Heart right ventricle (tissue), 16 donors: Measurements from ENCODE around the gene CATSPERB. TPM values are rescaled to one million over a fixed set of nuclear protein-coding genes. Genes with fewer than 3 reads are reported as not detected.

Source experiments
- ATAC-seq, 8 donors: fragments of 200-7000 bp; cut with Tn5 transposase; one replicate each; pipeline ENCODE4 v1.9.1; 2020; ENCODE audit warnings: mild to moderate bottlenecking in 8 of 8, moderate library complexity in 8 of 8, moderate number of reproducible peaks in 1 of 8
- DNase-seq, 2 donors: peaks; one replicate each; pipeline ENCODE4 v3.0.0-alpha.2; 2020
- H3K27ac ChIP-seq, 10 donors: fragments of 200-600 bp; sonication (generic) in 2 of 10; one replicate each; pipeline versions ENCODE4 v1.5.0 to v1.8.0; 2020 to 2022; ENCODE audit warnings: mild to moderate bottlenecking in 3 of 10
- H3K27me3 ChIP-seq, 7 donors: fragments of 200-600 bp; one replicate each; pipeline ENCODE4 v1.8.0; 2021 to 2022; ENCODE audit warnings: mild to moderate bottlenecking in 2 of 7
- H3K36me3 ChIP-seq, 9 donors: fragments of 200-600 bp; sonication (generic) in 1 of 9; one replicate each; pipeline versions ENCODE4 v1.5.0 to v1.8.0; 2020 to 2022; ENCODE audit warnings: mild to moderate bottlenecking in 2 of 9
- H3K4me1 ChIP-seq, 9 donors: fragments of 200-600 bp; sonication (generic) in 1 of 9; one replicate each; pipeline versions ENCODE4 v1.5.0 to v1.8.0; 2020 to 2022; ENCODE audit warnings: mild to moderate bottlenecking in 4 of 9
- H3K4me3 ChIP-seq, 10 donors: fragments of 200-600 bp; sonication (generic) in 2 of 10; one replicate each; pipeline versions ENCODE4 v1.5.0 to v1.8.0; 2020 to 2022; ENCODE audit warnings: mild to moderate bottlenecking in 7 of 10, moderate library complexity in 2 of 10
- H3K9me3 ChIP-seq, 11 donors: fragments of 200-600 bp in 10 of 11; sonication (generic) in 2 of 11; one replicate each; pipeline versions ENCODE4 v1.5.0 to v1.8.0; 2013 to 2022; ENCODE audit warnings: mild to moderate bottlenecking in 2 of 11, control low read depth in 1 of 11, moderate library complexity in 1 of 11
- CTCF ChIP-seq, 9 donors: fragments of 200-600 bp; sonication (generic) in 2 of 9; IDR thresholded peaks; one replicate each; pipeline versions ENCODE4 v1.5.0 to v1.8.0; 2021 to 2022; ENCODE audit warnings: antibody characterized with exemption in 9 of 9, mild to moderate bottlenecking in 5 of 9, moderate library complexity in 1 of 9
- WGBS, 2 donors: extraction: QIAGEN DNeasy Blood & Tissue Kit; methylation state at CpG; one replicate each; pipeline ENCODE4 v1.1.7; 2013; ENCODE audit warnings: inconsistent platforms in 1 of 2; 5-methylcytosine and 5-hydroxymethylcytosine counted together
- intact Hi-C, 10 donors: fragments of 100-400 bp; cut with DNase I; formaldehyde crosslinking; loops; one replicate each; pipeline versions ENCODE4 v1.11.1 to v1.14.2; 2022
- polyA plus RNA-seq, 2 donors: library from polyadenylated mRNA; stranded (reverse); fragments of 200-250 nt; gene quantifications; one replicate each; pipeline ENCODE4 v1.2.3, GENCODE V29; 2013
- total RNA-seq, 10 donors: library from RNA; stranded (reverse); fragmentation: NEBNext Ultra II Directional in 3 of 10; extraction: Animal tissue kit (Norgen Biotek cat#: 25700) in 3 of 10; gene quantifications; one replicate each; pipeline versions ENCODE4 v1.2.1 to v1.2.4, GENCODE V29; 2021 to 2023
- donor health status: Arrhythmogenic right ventricular cardiomyopathy.
- donor health status: ischemic (EF 13 %, LVEDD 7.1; RV severe dilation, severe dysfunction).
- donor health status: healthy with polysubstance abuse.
- donor health status: DM: no; HTN: yes; CAD: no.
- donor health status: DM: no; HTN: no; CAD: no.
- donor health status: ischemic (EF 25% LVEDD 6.9; RV normal size, moderate dysfunction).
- donor health status: ischemic (EF 25% LVEDD 5.7; RV mildly dilated, moderate dysfunction).
- donor health status: healthy.
- donor health status: DM: yes; HTN: yes; CAD: no.
- donor health status: Ischemic cardiomyopathy.
- donor health status: ischemic (EF 35%, LVEDD 5.7; RV mildly dilated, moderate dysfunction).
- donor health status: nonischemic (EF 11% LVEDD 7.7; RV severe dilation, severe dysfunction).
- donor health status: DM: yes; HTN: yes; CAD: no.
- donor health status: PGD.
- donor health status: ischemic (EF 29% LVEDD 5.4; RV normal size, mild dysfunction).
- donor health status: nonischemic (EF 23%, LVEDD 6.1; RV moderate dilation, normal function).

CATSPERB gene
- total and polyA plus RNA-seq, 12 donors = 0.10 to 1.5 (median 0.57) TPM; not detected in 1

DNA sequence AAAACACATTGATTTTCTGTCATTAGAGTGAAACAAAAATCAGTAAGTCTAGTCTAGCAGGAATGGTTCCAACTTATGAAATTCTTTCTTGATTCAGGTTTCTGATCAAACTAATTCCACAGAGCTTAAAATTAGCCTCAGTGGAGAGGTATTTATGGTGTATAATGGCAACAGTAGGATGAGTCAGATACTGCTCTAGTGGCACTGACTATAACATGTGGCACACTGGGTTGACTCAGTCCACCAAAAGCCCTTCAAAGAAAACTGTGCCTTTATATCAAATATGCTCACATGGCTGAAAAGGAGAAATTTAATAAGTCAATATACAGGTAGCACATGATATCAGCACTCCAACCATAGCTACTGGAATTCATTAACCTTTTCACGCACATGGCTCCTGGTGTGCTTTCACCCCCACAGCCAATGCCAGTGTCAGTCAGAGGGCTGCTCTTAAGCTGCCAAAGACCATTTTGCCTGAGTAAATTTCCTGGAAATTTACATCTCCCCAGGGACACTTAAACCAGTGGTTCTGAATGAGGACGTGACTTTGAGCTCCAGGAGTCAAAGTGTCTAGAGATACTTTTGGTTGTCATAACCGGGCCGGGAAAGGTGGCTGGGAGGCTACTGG, 21.7 kb upstream of the CATSPERB start:
- H3K4me3 ChIP-seq = no peak overlapping the region
- DNase-seq = no peak
- H3K9me3 ChIP-seq = no peaks in the 10 kb centered on the region
- TF ChIP-seq CTCF (IDR thresholded peaks at IDR 0.05) = no peak
- no peaks in the 10 kb centered on the region for H3K27me3 ChIP-seq
- intact Hi-C loops = no loop called here
- peaks cover 0 to 28% (median 10%) of the 10 kb centered on the region in 9 donors for H3K4me1 ChIP-seq
- H3K36me3 ChIP-seq = no peaks in the 10 kb centered on the region
- peak overlapping the region in 9 of 10 donors; percentile 8 to 75 (median 65) for H3K27ac ChIP-seq
- ATAC-seq = peak in 3 of 8 donors; percentile 31 to 43 (median 40)
- WGBS, 2 donors = 45 to 46% methylated on average over 4 of the region's 4 CpGs

GRCh38 chr14:91752961-91753360, 21.1 kb upstream of the CATSPERB start:
- Histone ChIP-seq H3K4me1 (peaks cover 0 to 28% (median 10%) of the 10 kb centered on the region in 9 donors), H3K36me3 (no peaks in the 10 kb centered on the region), H3K9me3 (no peaks in the 10 kb centered on the region), H3K4me3 (no peak overlapping the region), H3K27ac (peak overlapping the region in 7 of 10 donors; percentile 41 to 75 (median 65)), H3K27me3 (no peaks in the 10 kb centered on the region)
- ATAC-seq = peak in 1 of 8 donors; percentile 36
- intact Hi-C loops = no loop called here
- 30 to 39% methylated on average over 1 of the region's 1 CpG for WGBS, 2 donors
- TF ChIP-seq CTCF (IDR thresholded peaks at IDR 0.05) = no peak
- no peak for DNase-seq

GRCh38 chr14:91751719-91752118, 19.8 kb upstream of the CATSPERB start:
- H3K9me3 ChIP-seq = no peaks in the 10 kb centered on the region
- H3K27ac ChIP-seq = no peak overlapping the region
- intact Hi-C loops = no loop called here
- H3K36me3 ChIP-seq = no peaks in the 10 kb centered on the region
- DNase-seq (no peak), ATAC-seq (no peak)
- H3K27me3 ChIP-seq = no peaks in the 10 kb centered on the region
- TF ChIP-seq CTCF (IDR thresholded peaks at IDR 0.05) = no peak
- WGBS, 2 donors = 75 to 90% methylated on average over 2 of the region's 2 CpGs
- no peak overlapping the region for H3K4me3 ChIP-seq
- peaks cover 0 to 28% (median 10%) of the 10 kb centered on the region in 9 donors for H3K4me1 ChIP-seq

DNA sequence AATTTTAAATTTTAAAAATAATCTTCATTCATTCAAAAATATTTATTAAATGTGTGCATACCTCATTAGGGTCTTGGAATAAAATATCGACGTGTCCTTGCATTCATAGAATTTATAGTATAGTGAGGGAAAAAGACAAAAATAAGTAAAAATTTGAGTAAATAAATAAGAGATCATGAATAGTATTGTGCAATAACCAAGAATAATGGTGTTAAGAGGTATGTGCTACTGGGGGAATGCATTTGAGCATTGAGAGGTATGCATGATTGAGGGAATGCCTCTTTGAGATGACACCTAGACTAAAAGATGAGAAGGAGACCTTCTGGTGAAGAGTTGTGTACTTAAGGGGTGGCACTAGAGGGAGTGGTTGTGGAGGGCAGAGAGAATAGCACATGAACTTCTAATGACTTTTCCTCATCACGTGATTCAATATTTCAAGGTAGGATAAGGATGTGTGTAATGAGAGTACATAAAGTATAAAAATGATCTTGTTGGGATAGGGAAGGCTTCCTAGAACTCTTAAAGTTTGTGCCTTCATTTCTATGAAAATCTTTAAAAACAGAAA, 18.8 kb upstream of the CATSPERB start:
- DNase-seq (no peak), ATAC-seq (no peak)
- Histone ChIP-seq H3K36me3 (no peaks in the 10 kb centered on the region), H3K4me3 (no peak overlapping the region), H3K4me1 (peaks cover 0 to 28% (median 10%) of the 10 kb centered on the region in 9 donors), H3K27me3 (no peaks in the 10 kb centered on the region), H3K9me3 (no peaks in the 10 kb centered on the region), H3K27ac (no peak overlapping the region)
- intact Hi-C loops = no loop called here
- 92 to 95% methylated on average over 3 of the region's 3 CpGs for WGBS, 2 donors
- no peak for TF ChIP-seq CTCF (IDR thresholded peaks at IDR 0.05)
